ENCODE data around the gene SLC22A2. TPM values are rescaled to one million over a fixed set of nuclear protein-coding genes. Genes with fewer than 3 reads are reported as not detected.
A peak's percentile ranks its signal among the peaks of the same experiment; 100 is the strongest.

Gene SLC22A2
- polyA plus RNA-seq, 10 donors = 0.10 to 0.28 (median 0.17) TPM; not detected in 6

GRCh38 chr6:160217863-160218262, 40.8 kb downstream of the SLC22A2 start:
- no peak for DNase-seq

- peak; percentile 35 to 72 (median 51) for DNase-seq
These were observed 41.5 kb downstream of the SLC22A2 start for GRCh38 chr6:160217073-160217472.

GRCh38 chr6:160215232-160215631, 43.4 kb downstream of the SLC22A2 start:
- no peak for DNase-seq

GRCh38 chr6:160207618-160208017, 51.0 kb downstream of the SLC22A2 start:
- no peak for DNase-seq

- DNase-seq = no peak
These were observed 53.9 kb downstream of the SLC22A2 start for GRCh38 chr6:160204710-160205109.

GRCh38 chr6:160203953-160204352, 54.7 kb downstream of the SLC22A2 start:
- no peak for DNase-seq

GRCh38 chr6:160203522-160203921, 55.1 kb downstream of the SLC22A2 start:
- DNase-seq = no peak

- DNase-seq = no peak
These were observed 55.5 kb downstream of the SLC22A2 start for GRCh38 chr6:160203076-160203475.

- no peak for DNase-seq
These were observed 56.2 kb downstream of the SLC22A2 start for GRCh38 chr6:160202411-160202810.

GRCh38 chr6:160201061-160201460, 57.6 kb downstream of the SLC22A2 start:
- DNase-seq = no peak

- peak in 1 of 3 donors; percentile 34 for DNase-seq
These were observed 59.9 kb downstream of the SLC22A2 start for GRCh38 chr6:160198606-160199211.

- no peak for DNase-seq
These were observed 61.0 kb downstream of the SLC22A2 start for GRCh38 chr6:160197662-160198061.

- no peak for DNase-seq
These were observed 63.8 kb downstream of the SLC22A2 start for GRCh38 chr6:160194808-160195207.

- no peak for DNase-seq
These were observed 65.8 kb downstream of the SLC22A2 start for GRCh38 chr6:160192840-160193239.

GRCh38 chr6:160190973-160191372, 67.6 kb downstream of the SLC22A2 start:
- peak in 1 of 3 donors; percentile 11 for DNase-seq

- DNase-seq = no peak
These were observed 68.5 kb downstream of the SLC22A2 start for GRCh38 chr6:160190081-160190480.

- no peak for DNase-seq
These were observed 69.8 kb downstream of the SLC22A2 start for GRCh38 chr6:160188773-160189172.

GRCh38 chr6:160180706-160181105, 77.9 kb downstream of the SLC22A2 start:
- no peak for DNase-seq

- no peak for DNase-seq
These were observed 80.3 kb downstream of the SLC22A2 start for GRCh38 chr6:160178271-160178670.

- DNase-seq = no peak
These were observed 81.4 kb downstream of the SLC22A2 start for GRCh38 chr6:160177220-160177619.

- DNase-seq = no peak
These were observed 83.9 kb downstream of the SLC22A2 start for GRCh38 chr6:160174681-160175080.

- no peak for DNase-seq
These were observed 84.7 kb downstream of the SLC22A2 start for GRCh38 chr6:160173806-160174527.

- DNase-seq = no peak
These were observed 85.9 kb downstream of the SLC22A2 start for GRCh38 chr6:160172704-160173103.
